SK-N-MC (cell line): Measurements from ENCODE around the gene PCID2.

Source experiments
- DNase-seq: peaks from one replicate; pipeline ENCODE4 v3.0.0-alpha.2; 2011; ENCODE audit warnings: low read depth, low spot score
- H3K27ac ChIP-seq: fragments of 200-600 bp; sonication (generic); 2 replicates; pipeline ENCODE4 v1.5.1; 2016; ENCODE audit warnings: mixed run types
- H3K36me3 ChIP-seq: fragments of 200-600 bp; sonication (generic); 2 replicates; pipeline ENCODE4 v1.6.1; 2017; ENCODE audit warnings: antibody characterized with exemption, low read length, mixed read lengths; ENCODE audit not compliant: insufficient read depth
- H3K4me3 ChIP-seq: fragments of 200-600 bp; sonication (generic); 2 replicates; pipeline ENCODE4 v1.5.1; 2016
- H3K9ac ChIP-seq: fragments of 200-600 bp; sonication (generic); 2 replicates; pipeline ENCODE4 v1.8.0; 2017; ENCODE audit warnings: mixed run types, mixed read lengths; ENCODE audit not compliant: insufficient read length
- H3K9me3 ChIP-seq: fragments of 200-600 bp; sonication (generic); 2 replicates; pipeline ENCODE4 v1.6.1; 2017; ENCODE audit warnings: low read depth, mild to moderate bottlenecking, antibody characterized with exemption, low read length, moderate library complexity, mixed read lengths
- EZH2 ChIP-seq: fragments of 200-600 bp; sonication (generic); IDR thresholded peaks from one replicate; pipeline ENCODE4 v1.6.1; 2017; ENCODE audit warnings: antibody characterized with exemption
- FOXP2 ChIP-seq: optimal IDR thresholded peaks from 2 replicates; pipeline ENCODE3; 2011; ENCODE audit warnings: mild to moderate bottlenecking, moderate library complexity; ENCODE audit not compliant: insufficient read depth; ENCODE audit errors: extremely low read length, control extremely low read depth
- POLR2AphosphoS5 ChIP-seq: IDR thresholded peaks from 2 replicates; pipeline ENCODE4 v1.6.1; 2012; ENCODE audit warnings: mild to moderate bottlenecking, low read depth, low read length, borderline replicate concordance

Gene PCID2

DNA sequence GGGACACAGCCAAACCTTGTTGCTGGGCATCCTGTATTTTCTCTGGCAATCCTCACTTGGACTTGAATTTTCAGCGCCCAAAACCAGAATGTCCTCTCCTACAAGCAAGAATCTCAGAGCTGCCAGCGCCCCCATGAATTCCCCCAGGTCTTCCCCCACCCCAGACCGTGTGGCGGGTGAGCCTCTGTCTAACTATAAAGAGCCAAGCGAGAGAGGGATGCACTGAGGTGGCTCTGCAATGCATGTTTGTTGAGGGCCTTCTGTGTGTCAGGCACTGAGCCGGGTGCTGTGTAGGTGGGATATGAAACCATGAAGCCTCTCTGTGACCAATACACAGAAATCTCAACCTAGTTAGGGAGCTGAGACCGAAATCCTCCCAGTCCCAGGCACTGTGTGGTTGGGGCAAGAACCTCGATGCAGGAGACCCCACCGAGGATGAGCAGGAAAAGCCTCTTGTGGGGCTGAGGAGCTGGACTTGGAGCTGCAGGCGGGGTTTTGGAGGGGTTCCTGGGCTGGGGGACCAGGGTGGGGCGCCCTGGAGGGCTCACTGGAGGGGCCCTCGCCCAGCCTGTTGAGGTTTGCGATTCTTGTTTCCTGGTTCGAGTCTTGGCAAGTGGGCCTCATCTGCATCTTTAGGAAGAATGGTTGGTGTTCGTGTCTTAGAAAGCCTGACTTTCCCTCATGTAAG is 62.4 kb downstream of the PCID2 start:
- no peaks in the 10 kb centered on the region for H3K9me3 ChIP-seq
- no peak for DNase-seq
- TF ChIP-seq POLR2AphosphoS5 (no peak), FOXP2 (no peak), EZH2 (no peak)
- no peak overlapping the region for H3K27ac ChIP-seq
- H3K9ac ChIP-seq: no peak overlapping the region
- H3K4me3 ChIP-seq: no peak overlapping the region
- no peaks in the 10 kb centered on the region for H3K36me3 ChIP-seq

DNA sequence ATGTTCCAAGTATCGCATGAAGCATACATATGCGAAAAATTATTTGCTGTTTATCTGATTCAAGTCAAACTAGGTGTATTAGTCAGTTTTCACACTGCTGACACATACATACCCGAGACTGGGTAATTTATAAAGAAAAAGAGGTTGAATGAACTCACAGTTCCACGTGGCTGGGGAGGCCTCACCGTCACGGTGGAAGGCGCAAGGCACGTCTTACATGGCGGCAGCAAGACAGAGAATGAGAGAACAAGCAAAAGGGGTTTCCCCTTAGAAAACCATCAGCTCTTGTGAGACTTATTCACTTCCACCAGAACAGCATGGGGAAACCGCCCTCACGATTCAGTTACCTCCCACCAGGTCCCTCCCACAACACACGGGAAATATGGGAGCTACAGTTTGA is 63.0 kb downstream of the PCID2 start:
- no peak for TF ChIP-seq FOXP2
- no peak for TF ChIP-seq EZH2
- no peak for TF ChIP-seq POLR2AphosphoS5
- DNase-seq: no peak
- no peaks in the 10 kb centered on the region for H3K36me3 ChIP-seq
- H3K27ac ChIP-seq: no peak overlapping the region
- H3K9me3 ChIP-seq: no peaks in the 10 kb centered on the region
- H3K4me3 ChIP-seq: no peak overlapping the region
- no peak overlapping the region for H3K9ac ChIP-seq

DNA sequence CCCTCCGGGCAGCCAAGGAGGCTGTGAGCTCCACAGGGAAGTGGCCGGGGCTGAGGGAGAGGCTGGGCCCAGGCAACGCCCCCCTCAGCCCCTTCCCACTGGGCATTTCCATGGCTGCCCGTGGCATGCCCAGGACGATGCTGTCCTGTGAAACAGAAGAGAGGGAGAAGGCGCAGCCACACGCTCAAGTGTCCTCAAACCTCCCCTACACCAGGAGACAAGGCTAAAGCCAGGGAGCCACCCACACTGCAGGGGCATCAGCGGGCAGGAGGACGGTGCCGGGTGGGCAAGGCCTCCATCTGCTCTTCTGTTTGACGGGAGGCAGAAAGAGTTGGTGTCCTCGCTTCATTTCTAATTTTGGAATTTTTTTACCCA is 64.2 kb downstream of the PCID2 start:
- Histone ChIP-seq H3K4me3 (no peak overlapping the region), H3K9ac (no peak overlapping the region), H3K9me3 (no peaks in the 10 kb centered on the region), H3K27ac (no peak overlapping the region), H3K36me3 (no peaks in the 10 kb centered on the region)
- TF ChIP-seq FOXP2: no peak
- TF ChIP-seq POLR2AphosphoS5: no peak
- TF ChIP-seq EZH2: no peak
- DNase-seq: no peak

DNA sequence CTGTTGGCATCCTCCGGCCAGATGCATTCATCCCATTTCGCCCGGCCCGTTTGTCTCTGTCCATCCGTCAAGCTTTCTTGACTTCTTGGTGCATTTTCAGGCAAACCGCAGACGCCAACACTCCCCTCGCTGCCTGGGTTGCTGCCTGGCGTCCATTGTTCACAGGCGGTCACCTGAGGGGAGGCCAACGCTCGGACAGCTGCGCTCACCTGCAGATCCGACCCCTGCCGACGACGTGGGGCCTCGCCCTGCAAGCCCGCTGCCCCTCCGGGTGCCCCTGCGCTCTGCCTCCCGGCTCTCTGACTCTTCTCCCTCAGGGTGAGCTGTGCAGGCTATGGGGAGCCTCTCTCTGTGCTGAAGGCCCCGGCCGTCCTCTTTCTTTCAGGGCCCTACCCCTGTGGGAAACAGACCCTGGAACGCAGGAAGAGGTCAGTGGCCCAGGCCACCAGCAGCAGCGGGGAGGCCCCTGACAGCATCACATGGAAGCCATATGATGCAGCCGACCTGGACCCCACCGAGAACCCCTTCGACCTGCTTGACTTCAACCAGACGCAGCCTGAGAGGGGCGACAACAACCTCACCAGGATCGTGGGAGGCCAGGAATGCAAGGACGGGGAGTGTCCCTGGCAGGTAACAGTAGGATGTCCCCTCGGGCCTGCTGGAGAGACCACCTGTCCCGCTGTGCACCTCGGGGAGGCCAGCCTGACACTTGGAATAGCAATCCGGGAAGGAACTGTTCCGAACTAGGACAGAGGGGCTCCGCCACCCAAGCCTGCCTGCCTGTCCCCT is 64.8 kb downstream of the PCID2 start:
- H3K27ac ChIP-seq: no peak overlapping the region
- H3K9me3 ChIP-seq: no peaks in the 10 kb centered on the region
- H3K4me3 ChIP-seq: no peak overlapping the region
- H3K36me3 ChIP-seq: no peaks in the 10 kb centered on the region
- TF ChIP-seq POLR2AphosphoS5 (no peak), FOXP2 (no peak), EZH2 (no peak)
- no peak for DNase-seq
- no peak overlapping the region for H3K9ac ChIP-seq

DNA sequence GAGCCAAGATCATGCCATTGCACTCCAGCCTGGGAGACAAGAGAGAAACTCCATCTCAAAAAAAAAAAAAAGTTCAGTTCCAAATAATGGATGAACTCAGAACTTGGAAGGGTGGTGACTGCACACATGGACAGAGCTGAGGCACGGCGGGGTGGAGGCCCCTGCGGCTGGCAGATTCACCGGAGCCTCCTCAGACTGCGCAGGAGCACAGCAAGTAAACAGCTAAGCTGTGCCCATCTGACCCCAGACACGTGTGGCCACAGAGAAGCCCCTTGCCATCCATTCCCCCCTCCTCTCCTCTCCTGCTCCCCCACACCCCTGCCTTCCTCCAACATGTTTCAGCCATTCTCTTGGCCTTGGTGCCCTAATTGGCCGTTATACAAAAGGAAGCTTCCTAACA is 65.6 kb downstream of the PCID2 start:
- H3K36me3 ChIP-seq: no peaks in the 10 kb centered on the region
- no peak overlapping the region for H3K9ac ChIP-seq
- no peaks in the 10 kb centered on the region for H3K9me3 ChIP-seq
- no peak for DNase-seq
- no peak overlapping the region for H3K27ac ChIP-seq
- no peak for TF ChIP-seq POLR2AphosphoS5
- TF ChIP-seq FOXP2: no peak
- no peak for TF ChIP-seq EZH2
- no peak overlapping the region for H3K4me3 ChIP-seq

DNA sequence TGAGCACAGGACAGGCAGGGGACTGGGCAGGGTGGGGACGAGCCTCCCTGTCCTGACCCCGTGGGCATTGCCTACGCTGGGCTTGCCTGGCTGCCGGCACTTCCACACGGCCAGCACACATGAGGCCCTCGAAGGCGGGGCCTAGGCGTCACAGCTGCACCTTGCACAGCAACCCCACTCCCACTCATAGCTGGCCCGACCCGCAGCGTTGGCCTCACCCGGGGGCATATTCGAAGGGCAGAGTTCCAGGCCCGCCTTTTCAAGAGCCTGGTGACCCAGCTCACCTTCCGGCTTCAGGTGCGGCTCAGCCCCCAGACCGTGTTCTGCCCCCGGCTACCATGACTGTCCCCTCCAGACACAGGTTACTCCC is 66.9 kb downstream of the PCID2 start:
- no peak overlapping the region for H3K4me3 ChIP-seq
- H3K36me3 ChIP-seq: no peaks in the 10 kb centered on the region
- TF ChIP-seq POLR2AphosphoS5 (no peak), FOXP2 (no peak), EZH2 (no peak)
- H3K9me3 ChIP-seq: no peaks in the 10 kb centered on the region
- no peak overlapping the region for H3K9ac ChIP-seq
- no peak for DNase-seq
- no peak overlapping the region for H3K27ac ChIP-seq

DNA sequence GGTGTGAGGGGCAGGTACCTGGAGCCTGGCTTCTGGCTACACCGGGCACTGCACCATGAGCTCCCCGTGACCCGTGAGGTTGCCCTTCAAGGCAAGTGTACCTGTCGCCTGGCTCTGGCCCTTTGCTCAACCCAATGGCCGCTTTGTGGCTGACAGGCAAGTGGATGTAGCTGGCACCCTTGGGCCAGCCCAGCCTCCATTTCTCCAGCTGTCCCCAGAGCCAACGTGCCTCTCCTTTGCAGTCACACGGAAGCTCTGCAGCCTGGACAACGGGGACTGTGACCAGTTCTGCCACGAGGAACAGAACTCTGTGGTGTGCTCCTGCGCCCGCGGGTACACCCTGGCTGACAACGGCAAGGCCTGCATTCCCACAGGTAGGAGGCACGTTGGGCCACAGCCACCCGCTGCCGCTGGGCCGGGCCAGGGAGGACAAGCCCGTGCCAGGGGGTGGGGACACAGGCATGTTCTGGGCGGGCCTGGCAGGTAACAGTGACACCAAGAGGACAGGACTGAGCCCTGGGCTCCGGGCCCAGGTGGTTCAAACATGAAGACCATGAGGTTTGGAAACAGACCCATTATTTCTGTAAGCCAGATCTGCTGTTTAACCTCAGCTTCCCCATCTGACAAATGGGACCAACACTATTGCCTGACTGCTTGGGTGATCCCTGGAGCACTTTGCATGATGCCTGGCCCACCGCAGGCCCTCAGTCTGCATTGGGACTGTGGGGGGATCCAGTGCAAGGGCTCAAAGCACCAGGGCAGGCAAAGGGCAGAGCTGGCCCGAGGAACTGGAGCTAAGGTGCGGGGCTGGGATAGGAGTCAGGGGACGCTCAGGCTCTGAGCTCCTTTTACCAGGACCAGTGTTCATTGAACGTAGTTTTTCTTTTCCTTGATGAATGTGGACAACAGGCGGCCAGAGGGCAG is 67.5 kb downstream of the PCID2 start:
- no peak for DNase-seq
- H3K9me3 ChIP-seq: no peaks in the 10 kb centered on the region
- no peak overlapping the region for H3K4me3 ChIP-seq
- no peaks in the 10 kb centered on the region for H3K36me3 ChIP-seq
- no peak for TF ChIP-seq POLR2AphosphoS5
- TF ChIP-seq FOXP2: no peak
- no peak overlapping the region for H3K9ac ChIP-seq
- no peak overlapping the region for H3K27ac ChIP-seq

DNA sequence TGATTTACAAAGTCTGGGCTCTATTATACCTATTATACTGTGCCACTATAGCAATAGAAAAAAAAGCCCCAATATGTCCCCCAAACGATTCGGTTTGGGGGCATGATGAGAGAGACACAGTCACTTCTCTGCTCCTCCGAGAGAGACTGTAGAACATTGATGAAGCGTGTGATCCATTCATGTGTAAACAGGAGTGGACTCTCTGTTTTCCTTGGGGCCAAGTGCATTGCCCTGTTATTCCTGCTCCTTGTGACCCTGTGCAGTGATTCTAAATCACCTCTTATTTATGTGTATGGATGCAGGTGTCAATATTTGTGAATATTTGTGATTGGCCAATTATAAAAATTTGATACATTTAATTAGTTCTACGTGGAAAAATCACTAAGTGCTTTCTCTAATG is 68.9 kb downstream of the PCID2 start:
- no peak for DNase-seq
- H3K9me3 ChIP-seq: no peaks in the 10 kb centered on the region
- H3K9ac ChIP-seq: no peak overlapping the region
- H3K4me3 ChIP-seq: no peak overlapping the region
- no peak overlapping the region for H3K27ac ChIP-seq
- TF ChIP-seq POLR2AphosphoS5 (no peak), FOXP2 (no peak), EZH2 (no peak)
- H3K36me3 ChIP-seq: no peaks in the 10 kb centered on the region
